GM23338 (cell line): ENCODE results near the gene WDR31. TPM values are rescaled to one million over a fixed set of nuclear protein-coding genes. Genes with fewer than 3 reads are reported as not detected.

Source experiments
- ATAC-seq: fragments of 200-7000 bp; cut with Tn5 transposase; 3 replicates; pipeline ENCODE4 v1.9.1; 2020
- DNase-seq: peaks from one replicate; pipeline ENCODE4 v3.0.0-alpha.2; 2015; ENCODE audit warnings: low spot score
- H2AFZ ChIP-seq: fragments of 200-600 bp; sonication (generic); 2 replicates; pipeline ENCODE4 v1.8.0; 2016; ENCODE audit warnings: antibody characterized with exemption, mild to moderate bottlenecking, moderate library complexity
- H3F3A ChIP-seq: fragments of 200-600 bp; sonication (generic); replicated peaks from 2 replicates; pipeline ENCODE4 v1.8.0; 2017; ENCODE audit warnings: antibody characterized with exemption, mixed run types, low read depth
- H3K27ac ChIP-seq: fragments of 200-600 bp; sonication (generic); 2 replicates; pipeline ENCODE4 v1.6.1; 2016; ENCODE audit warnings: low read depth
- H3K27me3 ChIP-seq: fragments of 200-600 bp; sonication (generic); 2 replicates; pipeline ENCODE4 v1.8.0; 2016; ENCODE audit warnings: mild to moderate bottlenecking, mixed run types, moderate library complexity; ENCODE audit not compliant: insufficient read depth
- H3K36me3 ChIP-seq: fragments of 200-600 bp; sonication (generic); 2 replicates; pipeline ENCODE4 v1.8.0; 2016; ENCODE audit warnings: mild to moderate bottlenecking; ENCODE audit not compliant: insufficient read depth
- H3K4me1 ChIP-seq: fragments of 200-600 bp; sonication (generic); 2 replicates; pipeline ENCODE4 v1.8.0; 2016; ENCODE audit warnings: mild to moderate bottlenecking, moderate library complexity; ENCODE audit not compliant: insufficient read depth
- H3K4me2 ChIP-seq: fragments of 200-600 bp; sonication (generic); 2 replicates; pipeline ENCODE4 v1.7.1; 2017; ENCODE audit warnings: mixed run types
- H3K4me3 ChIP-seq: fragments of 200-600 bp; sonication (generic); 2 replicates; pipeline ENCODE4 v1.6.1; 2016; ENCODE audit warnings: mixed run types
- H3K79me2 ChIP-seq: fragments of 200-600 bp; sonication (generic); replicated peaks from 2 replicates; pipeline ENCODE4 v1.8.0; 2017; ENCODE audit warnings: mild to moderate bottlenecking; ENCODE audit not compliant: insufficient read depth
- H3K9me2 ChIP-seq: fragments of 200-600 bp; sonication (generic); 2 replicates; pipeline ENCODE4 v1.8.0; 2017; ENCODE audit not compliant: insufficient read depth
- H4K20me1 ChIP-seq: fragments of 200-600 bp; sonication (generic); replicated peaks from 2 replicates; pipeline ENCODE4 v1.8.0; 2017; ENCODE audit warnings: mild to moderate bottlenecking; ENCODE audit not compliant: insufficient read depth
- H3K27ac Mint-ChIP-seq: 2 replicates; pipeline ENCODE4 v1.8.0; 2020; ENCODE audit warnings: inconsistent platforms, mild to moderate bottlenecking, moderate library complexity, mixed read lengths
- H3K27me3 Mint-ChIP-seq: 3 replicates; pipeline ENCODE4 v1.8.0; 2022; ENCODE audit warnings: low read depth, mild to moderate bottlenecking, moderate library complexity, mixed read lengths, inconsistent platforms; ENCODE audit not compliant: insufficient read depth, poor library complexity
- H3K36me3 Mint-ChIP-seq: 3 replicates; pipeline ENCODE4 v1.8.0; 2021; ENCODE audit warnings: low read depth, mild to moderate bottlenecking, inconsistent platforms, moderate library complexity, mixed read lengths
- H3K4me1 Mint-ChIP-seq: 3 replicates; pipeline ENCODE4 v1.8.0; 2020; ENCODE audit warnings: mild to moderate bottlenecking, inconsistent platforms, mixed read lengths
- H3K4me3 Mint-ChIP-seq: 3 replicates; pipeline ENCODE4 v1.8.0; 2021; ENCODE audit warnings: moderate library complexity, mild to moderate bottlenecking, inconsistent platforms, mixed read lengths
- H3K9me3 Mint-ChIP-seq: 3 replicates; pipeline ENCODE4 v1.8.0; 2020; ENCODE audit warnings: moderate library complexity, mild to moderate bottlenecking, inconsistent platforms, mixed read lengths
- CREB1 ChIP-seq: fragments of 250-450 bp; sonication (Bioruptor Pico); IDR thresholded peaks from 2 replicates; pipeline ENCODE4 v1.5.0; 2020; ENCODE audit warnings: low read depth, mild to moderate bottlenecking, moderate library complexity
- CTCF ChIP-seq, 2 experiments: fragments of 200-600 bp in 1 of 2; sonication (generic) in 1 of 2; conservative IDR thresholded peaks; 2 replicates each; pipeline versions ENCODE4 v1.5.1 to v1.6.1; 2016 to 2017; ENCODE audit warnings: antibody characterized with exemption in 2 of 2, low read depth in 2 of 2, mild to moderate bottlenecking in 2 of 2, moderate library complexity in 1 of 2
- ETS1 ChIP-seq: IDR thresholded peaks from 2 replicates; pipeline ENCODE4 v1.6.1; 2016; ENCODE audit warnings: antibody characterized with exemption
- EZH2 ChIP-seq: fragments of 200-600 bp; sonication (generic); IDR thresholded peaks from one replicate; pipeline ENCODE4 v1.8.0; 2017; ENCODE audit warnings: antibody characterized with exemption, mild to moderate bottlenecking, low read depth; ENCODE audit not compliant: unreplicated experiment
- EZH2phosphoT487 ChIP-seq: fragments of 200-600 bp; sonication (generic); IDR thresholded peaks from one replicate; pipeline ENCODE4 v1.8.1; 2018; ENCODE audit warnings: antibody characterized with exemption; ENCODE audit not compliant: unreplicated experiment
- JUNB ChIP-seq: IDR thresholded peaks from one replicate; pipeline ENCODE4 v1.6.1; 2016; ENCODE audit warnings: antibody characterized with exemption; ENCODE audit not compliant: unreplicated experiment
- NANOG ChIP-seq: IDR thresholded peaks from 2 replicates; pipeline ENCODE4 v1.6.1; 2016; ENCODE audit warnings: antibody characterized with exemption, borderline replicate concordance
- POLR2AphosphoS5 ChIP-seq: IDR thresholded peaks from 2 replicates; pipeline ENCODE4 v1.6.1; 2016; ENCODE audit warnings: antibody characterized with exemption, low read depth
- REST ChIP-seq: IDR thresholded peaks from one replicate; pipeline ENCODE4 v1.6.1; 2018; ENCODE audit warnings: antibody characterized with exemption; ENCODE audit not compliant: unreplicated experiment
- STAT1 ChIP-seq: IDR thresholded peaks from one replicate; pipeline ENCODE4 v1.6.1; 2016; ENCODE audit warnings: antibody characterized with exemption; ENCODE audit not compliant: unreplicated experiment
- ZNF114 ChIP-seq: fragments of 250-450 bp; sonication (Bioruptor Pico); IDR thresholded peaks from 2 replicates; pipeline ENCODE4 v1.5.0; 2020; ENCODE audit warnings: mild to moderate bottlenecking, moderate library complexity
- ZNF331 ChIP-seq: fragments of 250-450 bp; sonication (Bioruptor Pico); IDR thresholded peaks from 2 replicates; pipeline ENCODE4 v1.5.0; 2020; ENCODE audit warnings: low read depth, mild to moderate bottlenecking, moderate library complexity
- ZNF462 ChIP-seq: fragments of 250-450 bp; sonication (Bioruptor Pico); IDR thresholded peaks from 2 replicates; pipeline ENCODE4 v1.5.0; 2020; ENCODE audit warnings: mild to moderate bottlenecking, moderate library complexity
- polyA plus RNA-seq: library from polyadenylated mRNA; unstranded; fragments of >200 nt; fragmentation: Nextera tagmentation; extraction: Ambion mirVana; gene quantifications from 2 replicates; pipeline ENCODE4 v1.2.1, GENCODE V29; 2016
- total RNA-seq: library from RNA; depleted of rRNA; stranded (reverse); fragments of >200 nt; shearing (Covaris generic); gene quantifications from 2 replicates; pipeline ENCODE4 v1.2.3, GENCODE V29; 2014

The WDR31 gene
- total and polyA plus RNA-seq, 2 experiments from 2014 or later, result 0.13 to 0.63 TPM

- H4K20me1 ChIP-seq, result no peaks in the 10 kb centered on the region
- no peaks in the 10 kb centered on the region for H3K27me3 ChIP-seq
- TF ChIP-seq ZNF331 (CRISPR knock-in tag) (no peak), POLR2AphosphoS5 (no peak), REST (no peak), STAT1 (no peak), EZH2 (no peak), JUNB (no peak), EZH2phosphoT487 (no peak), ZNF462 (CRISPR knock-in tag) (no peak), NANOG (no peak), CTCF (conservative IDR thresholded peaks at IDR 0.05; ENCODE audit: low read depth in 2 of 2) (no peak), CREB1 (CRISPR knock-in tag) (no peak), ETS1 (no peak), ZNF114 (CRISPR knock-in tag) (no peak)
- no peaks in the 10 kb centered on the region for H3K36me3 Mint-ChIP-seq
- H3F3A ChIP-seq, result no peaks in the 10 kb centered on the region
- H3K4me1 Mint-ChIP-seq, result peaks cover 3% of the 10 kb centered on the region; the same call in 2 of the 3 replicates
- H3K27me3 Mint-ChIP-seq, result peaks cover 3% of the 10 kb centered on the region
- no peak overlapping the region for H3K27ac ChIP-seq
- no peak overlapping the region for H3K27ac Mint-ChIP-seq
- no peaks in the 10 kb centered on the region for H3K79me2 ChIP-seq
- no peaks in the 10 kb centered on the region for H3K9me3 Mint-ChIP-seq
- DNase-seq (no peak), ATAC-seq (no peak)
- H3K4me1 ChIP-seq, result no peaks in the 10 kb centered on the region
- H2AFZ ChIP-seq, result no peak overlapping the region
- no peaks in the 10 kb centered on the region for H3K9me2 ChIP-seq
- no peak overlapping the region for H3K4me2 ChIP-seq
- no peak overlapping the region for H3K4me3 Mint-ChIP-seq
- H3K4me3 ChIP-seq, result no peak overlapping the region
- H3K36me3 ChIP-seq, result no peaks in the 10 kb centered on the region
Measured at GRCh38 chr9:113326230-113326629, 13.8 kb downstream of the WDR31 start.
